ENCODE measurements around the gene FOXP1. TPM values are rescaled to one million over a fixed set of nuclear protein-coding genes. Genes with fewer than 3 reads are reported as not detected.

Gene FOXP1
- total and polyA plus RNA-seq, 2 donors, result 26.1 to 42.3 TPM

- H3K4me1 ChIP-seq (ENCODE audit: control insufficient read depth in 2 of 2, insufficient read depth in 2 of 2, low read length in 2 of 2), result peaks cover 47 to 55% of the 10 kb centered on the region in 2 donors
- H3K27ac ChIP-seq (ENCODE audit: low read depth in 1 of 2, low read length in 1 of 2), result peak overlapping the region; percentile 19 to 89
- 7% methylated on average over 4 of the region's 4 CpGs for WGBS
- no peaks in the 10 kb centered on the region for H3K27me3 ChIP-seq (ENCODE audit: control insufficient read depth in 2 of 2, insufficient read depth in 1 of 2, low read length in 1 of 2)
- no peaks in the 10 kb centered on the region for H3K36me3 ChIP-seq (ENCODE audit: control insufficient read depth in 2 of 2, insufficient read depth in 2 of 2, low read length in 1 of 2)
- no peaks in the 10 kb centered on the region for H3K9me3 ChIP-seq (ENCODE audit: control insufficient read depth in 2 of 2, insufficient read depth in 1 of 2, low read length in 1 of 2)
- H3K4me3 ChIP-seq (ENCODE audit: low read length in 2 of 2), result no peak overlapping the region
- peak in 1 of 9 donors; percentile 63 for DNase-seq (ENCODE audit: low read depth in 6 of 9, low spot score in 9 of 9)
These were observed 127.4 kb downstream of the FOXP1 start for GRCh38 chr3:71456156-71456555.

DNA sequence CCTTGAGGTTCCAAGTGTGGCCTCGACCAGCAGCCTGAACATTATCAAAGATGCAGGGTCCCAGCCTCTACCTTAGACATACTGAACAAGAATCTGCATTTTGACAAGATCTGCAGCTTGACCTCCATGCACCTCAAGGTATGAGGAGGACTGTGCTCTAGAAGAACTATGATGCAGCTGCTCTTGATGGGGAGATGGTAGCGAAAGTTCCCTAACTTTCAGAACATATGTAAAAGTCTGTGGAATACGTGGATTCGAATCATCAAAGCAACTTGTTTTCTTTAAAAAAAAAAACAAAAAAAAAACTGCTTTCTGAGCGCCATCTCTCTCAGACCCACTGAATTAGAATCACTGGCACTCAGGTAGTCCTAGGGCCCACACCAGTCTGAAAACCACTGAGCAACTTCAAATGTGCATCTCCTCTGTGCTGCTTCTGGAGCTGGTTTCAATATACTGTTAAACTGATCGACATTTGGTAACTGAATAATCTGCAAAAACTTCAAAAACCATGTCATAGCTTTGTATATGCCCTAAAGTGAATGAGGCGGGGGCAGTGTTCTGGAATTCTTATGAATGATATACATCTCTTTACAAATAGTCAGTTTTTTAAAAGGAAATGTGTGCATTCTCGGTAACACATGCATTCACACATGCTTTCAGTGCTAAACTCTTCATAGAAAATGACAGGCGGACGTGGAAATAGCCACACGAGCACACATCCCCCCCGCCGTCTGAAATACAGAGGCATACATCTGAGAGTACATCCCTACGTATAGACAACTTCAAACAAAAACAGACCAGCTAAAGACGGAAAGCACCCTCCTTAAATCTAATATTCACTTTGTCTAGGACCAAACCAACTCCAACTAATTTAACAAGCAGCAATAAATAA, 128.8 kb downstream of the FOXP1 start:
- no peaks in the 10 kb centered on the region for H3K36me3 ChIP-seq (ENCODE audit: control insufficient read depth in 2 of 2, insufficient read depth in 2 of 2, low read length in 1 of 2)
- H3K27me3 ChIP-seq (ENCODE audit: control insufficient read depth in 2 of 2, insufficient read depth in 1 of 2, low read length in 1 of 2), result no peaks in the 10 kb centered on the region
- WGBS, result 33% methylated on average over 15 of the region's 15 CpGs
- H3K9me3 ChIP-seq (ENCODE audit: control insufficient read depth in 2 of 2, insufficient read depth in 1 of 2, low read length in 1 of 2), result no peaks in the 10 kb centered on the region
- DNase-seq (ENCODE audit: low read depth in 6 of 9, low spot score in 9 of 9), result peak in 1 of 9 donors; percentile 59
- H3K4me1 ChIP-seq (ENCODE audit: control insufficient read depth in 2 of 2, insufficient read depth in 2 of 2, low read length in 2 of 2), result peaks cover 51 to 60% of the 10 kb centered on the region in 2 donors
- H3K4me3 ChIP-seq (ENCODE audit: low read length in 2 of 2), result peak overlapping the region in 1 of 2 donors; percentile 4
- H3K27ac ChIP-seq (ENCODE audit: low read depth in 1 of 2, low read length in 1 of 2), result peak overlapping the region; percentile 87 to 89

DNA sequence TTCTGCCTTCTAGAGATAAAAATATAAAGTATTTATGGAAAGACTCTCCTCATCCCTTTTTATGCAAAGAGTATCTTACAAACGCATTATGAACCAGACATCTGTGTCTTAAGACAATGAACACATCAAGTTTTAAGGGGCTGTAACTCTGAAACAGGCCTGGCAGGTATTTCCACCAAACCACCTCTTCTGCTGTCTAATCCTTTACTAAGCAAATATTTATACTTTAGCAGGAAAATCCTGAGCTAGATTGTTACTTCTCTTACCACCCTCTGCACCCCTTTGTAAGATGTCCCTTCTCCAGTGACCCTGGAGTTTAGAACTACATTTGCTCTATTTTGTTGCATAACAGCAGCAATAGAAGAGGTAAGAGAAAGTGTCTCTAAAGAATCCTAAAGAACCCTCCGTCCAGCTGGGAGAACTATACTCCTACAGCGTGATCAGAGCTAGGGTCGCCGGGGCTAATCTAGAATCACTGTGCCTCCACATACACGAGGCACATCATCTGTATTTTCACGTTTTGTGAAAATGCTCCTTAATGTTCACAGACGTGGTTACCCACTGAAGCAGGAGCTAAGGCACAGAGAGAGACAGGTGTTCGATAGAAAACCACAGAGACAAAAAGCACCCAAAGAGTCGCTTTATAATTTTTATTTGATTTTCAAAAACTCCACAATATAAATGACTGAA, 129.6 kb downstream of the FOXP1 start:
- H3K27me3 ChIP-seq (ENCODE audit: control insufficient read depth in 2 of 2, insufficient read depth in 1 of 2, low read length in 1 of 2), result no peaks in the 10 kb centered on the region
- H3K4me1 ChIP-seq (ENCODE audit: control insufficient read depth in 2 of 2, insufficient read depth in 2 of 2, low read length in 2 of 2), result peaks cover 51 to 66% of the 10 kb centered on the region in 2 donors
- H3K36me3 ChIP-seq (ENCODE audit: control insufficient read depth in 2 of 2, insufficient read depth in 2 of 2, low read length in 1 of 2), result no peaks in the 10 kb centered on the region
- peak overlapping the region; percentile 87 to 89 for H3K27ac ChIP-seq (ENCODE audit: low read depth in 1 of 2, low read length in 1 of 2)
- WGBS, result 9% methylated on average over 10 of the region's 10 CpGs
- H3K9me3 ChIP-seq (ENCODE audit: control insufficient read depth in 2 of 2, insufficient read depth in 1 of 2, low read length in 1 of 2), result no peaks in the 10 kb centered on the region
- peak in 2 of 9 donors; percentile 51 to 82 for DNase-seq (ENCODE audit: low read depth in 6 of 9, low spot score in 9 of 9)
- H3K4me3 ChIP-seq (ENCODE audit: low read length in 2 of 2), result peak overlapping the region in 1 of 2 donors; percentile 4

DNA sequence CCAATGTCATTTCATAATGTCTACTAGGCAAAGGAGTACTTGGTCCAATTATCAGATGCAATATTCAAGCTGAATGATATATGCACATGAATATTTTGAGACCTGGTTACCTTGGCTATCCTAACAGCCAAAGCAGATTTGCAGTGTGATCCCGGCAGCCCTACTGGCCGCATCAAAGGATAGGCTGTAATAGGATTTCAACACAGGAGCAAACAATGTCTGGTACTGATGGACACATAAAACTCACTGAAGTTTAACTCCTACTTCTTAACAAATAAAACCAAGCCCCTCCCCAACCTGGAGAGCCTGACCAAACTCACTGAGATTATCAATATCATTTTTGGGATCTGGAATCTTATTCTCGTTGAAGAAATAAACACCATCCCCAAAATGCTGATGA, 130.2 kb downstream of the FOXP1 start:
- Histone ChIP-seq H3K4me3 (ENCODE audit: low read length in 2 of 2) (no peak overlapping the region), H3K4me1 (ENCODE audit: control insufficient read depth in 2 of 2, insufficient read depth in 2 of 2, low read length in 2 of 2) (peaks cover 52 to 70% of the 10 kb centered on the region in 2 donors), H3K36me3 (ENCODE audit: control insufficient read depth in 2 of 2, insufficient read depth in 2 of 2, low read length in 1 of 2) (no peaks in the 10 kb centered on the region), H3K27me3 (ENCODE audit: control insufficient read depth in 2 of 2, insufficient read depth in 1 of 2, low read length in 1 of 2) (no peaks in the 10 kb centered on the region), H3K9me3 (ENCODE audit: control insufficient read depth in 2 of 2, insufficient read depth in 1 of 2, low read length in 1 of 2) (no peaks in the 10 kb centered on the region), H3K27ac (ENCODE audit: low read depth in 1 of 2, low read length in 1 of 2) (peak overlapping the region in 1 of 2 donors; percentile 89)
- WGBS, result 91% methylated on average over 3 of the region's 3 CpGs
- DNase-seq (ENCODE audit: low read depth in 6 of 9, low spot score in 9 of 9), result no peak

DNA sequence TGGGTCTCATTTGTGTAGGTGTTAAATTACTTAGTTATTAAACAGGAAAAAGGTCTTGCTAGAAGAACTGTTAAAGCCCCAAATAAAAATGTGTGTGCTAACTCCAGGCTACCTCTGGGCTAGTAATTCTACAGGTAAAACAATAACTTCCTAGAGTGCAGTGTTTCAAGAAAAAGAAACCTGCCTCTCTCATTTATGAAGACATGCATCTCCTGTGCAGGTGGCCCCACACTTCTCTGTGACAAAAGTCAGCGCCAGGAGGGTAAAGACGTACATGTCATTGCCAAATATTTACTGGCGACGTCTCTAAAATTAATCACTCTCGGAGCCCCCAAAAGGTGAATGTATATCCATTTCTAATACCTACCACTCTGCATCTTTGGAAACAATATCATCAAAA, 131.7 kb downstream of the FOXP1 start:
- DNase-seq (ENCODE audit: low read depth in 6 of 9, low spot score in 9 of 9), result no peak
- Histone ChIP-seq H3K36me3 (ENCODE audit: control insufficient read depth in 2 of 2, insufficient read depth in 2 of 2, low read length in 1 of 2) (no peaks in the 10 kb centered on the region), H3K4me3 (ENCODE audit: low read length in 2 of 2) (no peak overlapping the region), H3K27me3 (ENCODE audit: control insufficient read depth in 2 of 2, insufficient read depth in 1 of 2, low read length in 1 of 2) (no peaks in the 10 kb centered on the region), H3K4me1 (ENCODE audit: control insufficient read depth in 2 of 2, insufficient read depth in 2 of 2, low read length in 2 of 2) (peaks cover 64 to 80% of the 10 kb centered on the region in 2 donors), H3K27ac (ENCODE audit: low read depth in 1 of 2, low read length in 1 of 2) (no peak overlapping the region), H3K9me3 (ENCODE audit: control insufficient read depth in 2 of 2, insufficient read depth in 1 of 2, low read length in 1 of 2) (no peaks in the 10 kb centered on the region)
- 79% methylated on average over 5 of the region's 5 CpGs for WGBS

DNA sequence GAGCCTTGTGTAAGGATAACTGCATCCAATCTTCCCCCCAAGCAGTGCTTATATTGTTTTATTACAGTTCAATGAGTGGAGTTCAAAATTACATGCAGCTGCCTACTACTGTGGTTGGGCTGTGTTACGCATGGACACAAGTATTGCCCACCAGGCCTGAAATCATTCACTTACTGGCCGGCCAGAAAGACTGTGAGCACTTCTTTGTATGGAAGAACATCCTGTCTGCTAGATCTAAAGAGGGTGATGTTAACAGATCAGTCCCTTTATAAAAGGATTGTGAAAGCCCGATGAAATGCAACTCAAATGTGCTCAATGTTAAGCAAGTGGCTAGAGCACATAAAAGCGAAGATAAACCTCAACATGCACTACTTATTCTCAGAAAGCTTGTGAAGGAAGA, 132.5 kb downstream of the FOXP1 start:
- DNase-seq (ENCODE audit: low read depth in 6 of 9, low spot score in 9 of 9), result peak in 1 of 9 donors; percentile 67
- peaks cover 0 to 3% of the 10 kb centered on the region in 2 donors for H3K9me3 ChIP-seq (ENCODE audit: control insufficient read depth in 2 of 2, insufficient read depth in 1 of 2, low read length in 1 of 2)
- no peaks in the 10 kb centered on the region for H3K27me3 ChIP-seq (ENCODE audit: control insufficient read depth in 2 of 2, insufficient read depth in 1 of 2, low read length in 1 of 2)
- peaks cover 69 to 82% of the 10 kb centered on the region in 2 donors for H3K4me1 ChIP-seq (ENCODE audit: control insufficient read depth in 2 of 2, insufficient read depth in 2 of 2, low read length in 2 of 2)
- no peak overlapping the region for H3K4me3 ChIP-seq (ENCODE audit: low read length in 2 of 2)
- H3K27ac ChIP-seq (ENCODE audit: low read depth in 1 of 2, low read length in 1 of 2), result peak overlapping the region; percentile 55 to 59
- no peaks in the 10 kb centered on the region for H3K36me3 ChIP-seq (ENCODE audit: control insufficient read depth in 2 of 2, insufficient read depth in 2 of 2, low read length in 1 of 2)
- 34% methylated on average over 4 of the region's 4 CpGs for WGBS

GRCh38 chr3:71450162-71450561, 133.4 kb downstream of the FOXP1 start:
- H3K27ac ChIP-seq (ENCODE audit: low read depth in 1 of 2, low read length in 1 of 2), result no peak overlapping the region
- WGBS, result 94% methylated on average over 6 of the region's 6 CpGs
- H3K4me1 ChIP-seq (ENCODE audit: control insufficient read depth in 2 of 2, insufficient read depth in 2 of 2, low read length in 2 of 2), result peaks cover 72 to 83% of the 10 kb centered on the region in 2 donors
- no peaks in the 10 kb centered on the region for H3K27me3 ChIP-seq (ENCODE audit: control insufficient read depth in 2 of 2, insufficient read depth in 1 of 2, low read length in 1 of 2)
- no peaks in the 10 kb centered on the region for H3K36me3 ChIP-seq (ENCODE audit: control insufficient read depth in 2 of 2, insufficient read depth in 2 of 2, low read length in 1 of 2)
- DNase-seq (ENCODE audit: low read depth in 6 of 9, low spot score in 9 of 9), result no peak
- H3K9me3 ChIP-seq (ENCODE audit: control insufficient read depth in 2 of 2, insufficient read depth in 1 of 2, low read length in 1 of 2), result peaks cover 0 to 3% of the 10 kb centered on the region in 2 donors
- H3K4me3 ChIP-seq (ENCODE audit: low read length in 2 of 2), result no peak overlapping the region

DNA sequence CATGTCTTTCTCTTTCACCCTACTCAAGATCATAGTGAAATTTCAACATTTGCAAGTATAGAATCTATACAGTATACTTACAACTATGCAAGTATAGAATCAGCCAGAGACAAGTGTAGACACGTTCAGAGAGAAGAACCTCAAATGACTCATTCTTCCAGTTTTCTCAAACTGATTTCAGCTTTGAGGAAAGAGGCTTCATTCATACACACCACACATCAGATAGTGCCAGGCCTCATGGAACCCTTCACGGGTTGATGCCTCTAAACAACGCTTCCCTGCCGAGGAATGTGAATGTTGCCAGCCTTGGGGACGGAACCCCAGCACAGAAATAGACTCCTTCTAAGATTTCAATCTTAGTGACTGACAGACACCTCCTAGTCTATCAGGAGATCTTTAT, 135.7 kb downstream of the FOXP1 start:
- peaks cover 70 to 83% of the 10 kb centered on the region in 2 donors for H3K4me1 ChIP-seq (ENCODE audit: control insufficient read depth in 2 of 2, insufficient read depth in 2 of 2, low read length in 2 of 2)
- no peaks in the 10 kb centered on the region for H3K36me3 ChIP-seq (ENCODE audit: control insufficient read depth in 2 of 2, insufficient read depth in 2 of 2, low read length in 1 of 2)
- WGBS, result 81% methylated on average over 5 of the region's 5 CpGs
- peaks cover 0 to 3% of the 10 kb centered on the region in 2 donors for H3K9me3 ChIP-seq (ENCODE audit: control insufficient read depth in 2 of 2, insufficient read depth in 1 of 2, low read length in 1 of 2)
- no peak for DNase-seq (ENCODE audit: low read depth in 6 of 9, low spot score in 9 of 9)
- no peaks in the 10 kb centered on the region for H3K27me3 ChIP-seq (ENCODE audit: control insufficient read depth in 2 of 2, insufficient read depth in 1 of 2, low read length in 1 of 2)
- H3K4me3 ChIP-seq (ENCODE audit: low read length in 2 of 2), result no peak overlapping the region
- H3K27ac ChIP-seq (ENCODE audit: low read depth in 1 of 2, low read length in 1 of 2), result peak overlapping the region; percentile 2 to 54

DNA sequence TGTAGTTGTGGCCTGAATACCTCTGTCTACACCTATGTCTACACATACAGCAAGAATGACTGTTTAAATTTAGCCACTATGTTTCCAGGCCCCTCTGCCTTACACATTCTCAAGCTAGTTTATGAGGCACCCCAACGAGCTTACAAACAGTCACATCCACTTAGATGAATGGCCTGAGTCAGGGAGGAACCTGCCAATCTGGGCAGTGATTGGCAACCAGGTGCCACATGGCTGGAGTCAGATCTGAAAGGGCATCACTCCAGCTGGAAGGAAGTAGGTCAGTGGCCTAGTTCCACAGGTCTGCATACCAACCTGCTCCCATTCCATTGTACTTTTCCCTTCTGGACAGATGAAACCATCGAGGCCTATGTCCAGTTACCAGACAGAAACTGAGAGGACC, 136.3 kb downstream of the FOXP1 start:
- peaks cover 0 to 3% of the 10 kb centered on the region in 2 donors for H3K9me3 ChIP-seq (ENCODE audit: control insufficient read depth in 2 of 2, insufficient read depth in 1 of 2, low read length in 1 of 2)
- H3K36me3 ChIP-seq (ENCODE audit: control insufficient read depth in 2 of 2, insufficient read depth in 2 of 2, low read length in 1 of 2), result no peaks in the 10 kb centered on the region
- H3K27ac ChIP-seq (ENCODE audit: low read depth in 1 of 2, low read length in 1 of 2), result peak overlapping the region in 1 of 2 donors; percentile 77
- H3K27me3 ChIP-seq (ENCODE audit: control insufficient read depth in 2 of 2, insufficient read depth in 1 of 2, low read length in 1 of 2), result no peaks in the 10 kb centered on the region
- DNase-seq (ENCODE audit: low read depth in 6 of 9, low spot score in 9 of 9), result no peak
- 79% methylated on average over 2 of the region's 2 CpGs for WGBS
- H3K4me3 ChIP-seq (ENCODE audit: low read length in 2 of 2), result no peak overlapping the region
- H3K4me1 ChIP-seq (ENCODE audit: control insufficient read depth in 2 of 2, insufficient read depth in 2 of 2, low read length in 2 of 2), result peaks cover 69 to 83% of the 10 kb centered on the region in 2 donors
